NCI-H82 treated with DMSO at 0.1 percent for 48 hours (cell line): ENCODE data around the gene CLASP2.
A peak's percentile ranks its signal among the peaks of the same experiment; 100 is the strongest.

Experiments
- DNase-seq: peaks from one replicate; lab custom pipeline; 2025; ENCODE audit not compliant: unreplicated experiment; lab: John Stamatoyannopoulos, UW

Gene CLASP2

GRCh38 chr3:33639889-33640288 lies 78.2 kb downstream of the CLASP2 start:
- no peak for DNase-seq

GRCh38 chr3:33637482-33637881 lies 80.6 kb downstream of the CLASP2 start:
- no peak for DNase-seq

GRCh38 chr3:33636125-33636850 lies 81.8 kb downstream of the CLASP2 start:
- peak; percentile 4 for DNase-seq

- DNase-seq, result no peak
Observed at GRCh38 chr3:33634262-33634661, 83.8 kb downstream of the CLASP2 start.

- no peak for DNase-seq
Observed at GRCh38 chr3:33629219-33629618, 88.8 kb downstream of the CLASP2 start.

- DNase-seq, result no peak
Observed at GRCh38 chr3:33624756-33625155, 93.3 kb downstream of the CLASP2 start.

GRCh38 chr3:33613041-33613440 lies 105.0 kb downstream of the CLASP2 start:
- no peak for DNase-seq

GRCh38 chr3:33612607-33613006 lies 105.4 kb downstream of the CLASP2 start:
- DNase-seq, result no peak

GRCh38 chr3:33602829-33603228 lies 115.2 kb downstream of the CLASP2 start:
- no peak for DNase-seq

GRCh38 chr3:33597257-33597689 lies 120.8 kb downstream of the CLASP2 start:
- no peak for DNase-seq

GRCh38 chr3:33592999-33593398 lies 125.1 kb downstream of the CLASP2 start:
- DNase-seq, result no peak

GRCh38 chr3:33590541-33590940 lies 127.5 kb downstream of the CLASP2 start:
- DNase-seq, result no peak

- DNase-seq, result no peak
Observed at GRCh38 chr3:33586402-33586801, 131.7 kb downstream of the CLASP2 start.

- no peak for DNase-seq
Observed at GRCh38 chr3:33582234-33582633, 135.8 kb downstream of the CLASP2 start.

GRCh38 chr3:33581666-33582065 lies 136.4 kb downstream of the CLASP2 start:
- DNase-seq, result no peak

- no peak for DNase-seq
Observed at GRCh38 chr3:33579840-33580239, 138.2 kb downstream of the CLASP2 start.

GRCh38 chr3:33579178-33579510 lies 138.9 kb downstream of the CLASP2 start:
- DNase-seq, result no peak

- DNase-seq, result no peak
Observed at GRCh38 chr3:33578325-33579177, 139.5 kb downstream of the CLASP2 start.

GRCh38 chr3:33577588-33577987 lies 140.5 kb downstream of the CLASP2 start:
- peak; percentile 4 for DNase-seq

- no peak for DNase-seq
Observed at GRCh38 chr3:33577173-33577572, 140.9 kb downstream of the CLASP2 start.

GRCh38 chr3:33575311-33575710 lies 142.7 kb downstream of the CLASP2 start:
- DNase-seq, result no peak

GRCh38 chr3:33557829-33558228 lies 160.2 kb downstream of the CLASP2 start:
- DNase-seq, result no peak
